Rectal smooth muscle tissue (tissue), 1 donor: Measurements from ENCODE around the gene CUBN.

Experiments used
- H3K27ac ChIP-seq: one replicate; pipeline ENCODE4 v1.7.0; 2013; ENCODE audit warnings: low read depth, low read length, inconsistent platforms
- H3K27me3 ChIP-seq: one replicate; pipeline ENCODE4 v1.7.0; 2013; ENCODE audit warnings: low read length; ENCODE audit not compliant: control insufficient read depth, insufficient read depth
- H3K36me3 ChIP-seq: one replicate; pipeline ENCODE4 v1.7.0; 2013; ENCODE audit warnings: low read length; ENCODE audit not compliant: control insufficient read depth, insufficient read depth
- H3K4me1 ChIP-seq: one replicate; pipeline ENCODE4 v1.7.0; 2013; ENCODE audit warnings: low read length; ENCODE audit not compliant: control insufficient read depth, insufficient read depth
- H3K4me3 ChIP-seq: one replicate; pipeline ENCODE4 v1.7.0; 2013; ENCODE audit warnings: low read length
- H3K9ac ChIP-seq: one replicate; pipeline ENCODE4 v1.7.0; 2013; ENCODE audit warnings: low read length

CUBN gene

DNA sequence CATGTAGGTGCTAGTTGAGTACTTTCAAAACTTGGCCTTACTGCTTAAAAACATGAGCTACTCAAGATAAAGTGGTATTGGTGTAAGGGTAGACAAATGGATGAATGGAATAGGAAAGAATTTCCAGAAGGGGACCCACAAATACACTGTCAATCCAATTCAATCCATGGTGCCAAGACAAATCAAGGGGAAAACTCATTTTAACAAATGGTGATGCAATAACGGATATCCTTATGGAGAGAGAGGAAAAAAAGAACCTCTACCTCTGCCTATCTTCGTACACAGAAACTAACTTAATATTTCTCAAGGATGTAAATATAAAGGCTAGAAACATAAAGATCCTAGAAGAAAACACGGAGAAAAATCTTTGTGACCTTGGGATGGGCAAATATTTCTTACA lies 188.5 kb downstream of the CUBN start:
- H3K4me1 ChIP-seq, result no peaks in the 10 kb centered on the region
- H3K9ac ChIP-seq, result no peak overlapping the region

DNA sequence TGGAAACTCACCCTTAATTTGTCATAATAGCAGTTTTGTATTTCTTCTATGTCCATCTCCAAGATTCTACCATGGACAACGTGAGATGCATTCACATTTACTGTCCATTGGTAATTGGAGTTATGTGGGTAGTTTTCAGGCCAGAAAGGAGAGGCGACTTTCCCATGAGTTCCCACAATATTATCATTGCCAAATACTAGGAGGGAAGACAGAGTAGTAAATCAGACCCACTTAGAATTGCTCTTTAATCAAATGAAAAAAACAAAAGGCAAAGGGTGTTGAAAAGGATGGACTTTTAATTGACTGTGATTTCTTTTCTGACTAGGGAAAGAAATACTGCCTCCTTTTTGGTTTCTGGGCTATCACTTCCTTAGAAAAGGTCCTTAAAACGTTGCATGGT lies 190.7 kb downstream of the CUBN start:
- no peak overlapping the region for H3K4me3 ChIP-seq
- no peak overlapping the region for H3K27ac ChIP-seq
- H3K27me3 ChIP-seq, result no peaks in the 10 kb centered on the region
- H3K36me3 ChIP-seq, result no peaks in the 10 kb centered on the region
- H3K4me1 ChIP-seq, result peaks cover 3% of the 10 kb centered on the region
- H3K9ac ChIP-seq, result no peak overlapping the region

More for the DNA sequence above, 188.5 kb downstream of the CUBN start:
- Histone ChIP-seq H3K27me3 (no peaks in the 10 kb centered on the region), H3K4me3 (no peak overlapping the region), H3K36me3 (no peaks in the 10 kb centered on the region), H3K27ac (no peak overlapping the region)

DNA sequence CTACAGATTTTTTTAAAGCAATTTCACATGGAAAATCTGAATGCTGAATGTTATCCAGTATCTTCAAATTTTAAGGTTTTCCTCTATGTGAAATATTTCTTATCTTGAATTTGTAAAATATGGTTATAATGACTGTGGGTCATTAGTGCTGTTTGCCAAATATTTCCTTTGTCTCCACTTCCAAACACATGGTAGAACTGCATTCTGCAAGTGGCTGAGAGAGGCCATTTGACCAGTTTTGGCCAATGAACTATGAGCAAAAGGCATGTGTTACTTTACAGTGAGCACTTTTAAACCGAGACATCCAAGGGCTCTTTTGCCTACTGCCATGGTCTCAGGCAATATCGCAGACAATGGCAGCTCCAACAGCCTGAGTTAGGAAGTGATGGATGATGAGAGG lies 195.2 kb downstream of the CUBN start:
- Histone ChIP-seq H3K27me3 (no peaks in the 10 kb centered on the region), H3K4me3 (no peak overlapping the region), H3K9ac (no peak overlapping the region), H3K4me1 (peaks cover 3% of the 10 kb centered on the region), H3K27ac (no peak overlapping the region), H3K36me3 (no peaks in the 10 kb centered on the region)

DNA sequence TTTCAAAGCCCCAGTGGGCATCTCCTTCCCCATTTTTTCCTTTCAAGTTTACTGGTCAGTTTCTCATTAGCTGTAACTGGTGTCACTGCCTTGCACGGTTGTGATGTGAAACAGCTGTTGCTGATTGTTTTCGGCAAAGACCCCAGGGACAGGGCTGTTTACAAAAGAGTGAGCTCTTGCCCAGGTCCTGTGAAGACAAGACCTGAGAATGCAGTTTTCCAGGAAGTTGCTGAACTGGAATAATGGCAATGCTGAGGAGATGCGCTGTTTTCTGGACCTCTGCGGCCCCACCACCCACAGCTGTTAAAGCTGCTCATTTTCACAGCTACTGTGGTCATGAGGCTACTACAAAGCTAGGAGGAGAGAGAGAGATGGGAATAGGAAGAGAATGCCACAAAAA lies 195.8 kb downstream of the CUBN start:
- Histone ChIP-seq H3K36me3 (no peaks in the 10 kb centered on the region), H3K4me3 (no peak overlapping the region), H3K9ac (no peak overlapping the region), H3K27me3 (no peaks in the 10 kb centered on the region), H3K4me1 (peaks cover 3% of the 10 kb centered on the region), H3K27ac (no peak overlapping the region)

DNA sequence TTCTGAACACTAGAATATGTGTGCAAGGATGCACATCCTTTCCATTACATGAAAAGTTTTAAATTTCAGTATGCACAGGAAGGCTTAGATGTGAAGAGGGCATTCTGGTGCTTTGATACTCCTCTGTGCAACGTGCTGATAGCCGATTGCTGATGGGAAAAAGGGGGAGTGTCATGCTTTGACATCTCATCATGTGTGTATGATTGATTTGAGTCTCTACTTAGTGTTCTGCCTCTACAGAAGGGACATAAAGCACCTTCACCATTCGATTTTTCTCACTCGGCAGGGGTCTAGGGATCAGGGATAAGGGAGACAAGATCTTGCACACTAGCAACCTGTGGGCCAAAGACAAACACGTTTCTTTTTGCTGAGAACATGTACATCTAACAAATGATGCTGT lies 197.7 kb downstream of the CUBN start:
- Histone ChIP-seq H3K9ac (no peak overlapping the region), H3K36me3 (no peaks in the 10 kb centered on the region), H3K27me3 (no peaks in the 10 kb centered on the region), H3K27ac (no peak overlapping the region), H3K4me1 (peaks cover 3% of the 10 kb centered on the region), H3K4me3 (no peak overlapping the region)

DNA sequence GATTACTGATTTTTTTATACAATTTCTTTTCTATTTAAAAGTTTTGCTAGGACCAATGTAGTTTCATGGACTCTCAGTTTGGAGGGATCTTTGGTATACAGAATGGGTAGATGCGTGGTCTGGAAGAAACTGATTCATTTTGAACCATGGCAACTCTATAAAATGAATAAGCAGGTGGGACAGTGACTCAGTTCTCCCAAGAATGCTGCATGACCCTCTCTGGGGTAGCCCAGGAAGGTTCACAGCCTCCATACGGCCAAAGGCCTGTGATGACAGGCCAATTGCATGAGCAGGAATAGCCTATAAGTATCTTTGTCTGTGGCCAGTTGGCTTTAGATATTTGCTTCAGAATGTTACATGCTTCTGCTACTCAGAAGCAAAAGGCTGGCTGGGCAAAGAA lies 199.1 kb downstream of the CUBN start:
- Histone ChIP-seq H3K4me1 (peaks cover 3% of the 10 kb centered on the region), H3K27ac (no peak overlapping the region), H3K4me3 (no peak overlapping the region), H3K27me3 (no peaks in the 10 kb centered on the region), H3K9ac (no peak overlapping the region), H3K36me3 (no peaks in the 10 kb centered on the region)

DNA sequence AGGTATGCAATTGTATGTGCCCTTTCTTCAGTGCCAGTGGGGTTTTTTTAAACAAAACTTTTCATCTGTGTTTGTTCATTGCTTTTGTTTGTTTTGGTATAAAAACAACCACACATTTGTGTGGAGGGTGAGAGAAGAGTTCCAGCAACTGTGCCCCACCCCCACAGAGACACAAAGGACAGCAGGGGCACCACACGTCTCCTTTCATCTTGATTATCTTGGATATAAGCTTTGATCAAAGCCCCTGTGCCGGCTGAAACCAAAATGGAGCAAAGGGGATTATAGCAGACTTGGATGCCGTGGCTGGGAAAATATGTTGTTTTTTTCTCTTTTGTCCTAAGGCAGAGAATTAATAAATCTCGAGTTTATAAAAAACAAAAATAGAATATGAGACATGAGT lies 200.5 kb downstream of the CUBN start:
- Histone ChIP-seq H3K4me3 (no peak overlapping the region), H3K4me1 (no peaks in the 10 kb centered on the region), H3K36me3 (no peaks in the 10 kb centered on the region), H3K27me3 (no peaks in the 10 kb centered on the region), H3K27ac (no peak overlapping the region), H3K9ac (no peak overlapping the region)

DNA sequence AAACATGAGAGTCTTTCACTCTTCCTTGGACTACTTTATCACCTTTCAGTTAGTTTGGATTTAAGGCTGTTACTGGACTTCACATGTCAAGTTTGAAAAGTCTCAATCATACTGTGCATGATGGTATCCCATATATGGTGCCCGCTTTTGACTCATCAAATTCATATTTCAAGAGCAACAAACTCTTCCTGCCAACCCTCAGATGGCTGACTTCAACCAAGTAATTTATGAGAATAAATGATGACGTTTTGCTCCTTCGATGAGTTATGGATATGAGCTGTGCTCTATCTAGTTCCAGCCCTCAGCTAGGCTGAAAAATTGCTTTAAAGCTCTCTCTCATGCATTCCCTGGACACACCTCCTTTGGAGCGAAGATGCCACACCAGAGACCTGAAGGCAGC lies 202.1 kb downstream of the CUBN start:
- Histone ChIP-seq H3K36me3 (no peaks in the 10 kb centered on the region), H3K27ac (no peak overlapping the region), H3K27me3 (no peaks in the 10 kb centered on the region), H3K4me3 (no peak overlapping the region), H3K4me1 (no peaks in the 10 kb centered on the region), H3K9ac (no peak overlapping the region)

DNA sequence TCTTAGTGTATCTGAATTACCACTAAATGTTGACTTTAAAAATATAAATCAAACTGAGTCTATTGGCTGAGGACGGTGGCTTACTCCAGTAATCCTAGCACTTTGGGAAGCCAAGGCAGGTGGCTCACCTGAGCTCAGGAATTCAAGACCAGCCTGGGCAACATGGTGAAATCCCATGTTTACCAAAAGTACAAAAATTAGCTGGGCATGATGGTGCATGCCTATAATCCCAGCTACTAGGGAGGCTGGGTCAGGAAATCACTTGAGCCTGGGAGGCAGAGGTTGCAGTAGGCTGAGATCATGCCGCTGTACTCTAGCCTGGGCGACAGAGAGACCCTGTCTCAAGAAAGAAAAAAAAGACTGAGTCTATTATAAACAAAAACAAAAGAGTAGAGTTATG lies 205.9 kb downstream of the CUBN start:
- Histone ChIP-seq H3K9ac (no peak overlapping the region), H3K36me3 (no peaks in the 10 kb centered on the region), H3K4me1 (no peaks in the 10 kb centered on the region), H3K4me3 (no peak overlapping the region), H3K27ac (no peak overlapping the region), H3K27me3 (no peaks in the 10 kb centered on the region)

DNA sequence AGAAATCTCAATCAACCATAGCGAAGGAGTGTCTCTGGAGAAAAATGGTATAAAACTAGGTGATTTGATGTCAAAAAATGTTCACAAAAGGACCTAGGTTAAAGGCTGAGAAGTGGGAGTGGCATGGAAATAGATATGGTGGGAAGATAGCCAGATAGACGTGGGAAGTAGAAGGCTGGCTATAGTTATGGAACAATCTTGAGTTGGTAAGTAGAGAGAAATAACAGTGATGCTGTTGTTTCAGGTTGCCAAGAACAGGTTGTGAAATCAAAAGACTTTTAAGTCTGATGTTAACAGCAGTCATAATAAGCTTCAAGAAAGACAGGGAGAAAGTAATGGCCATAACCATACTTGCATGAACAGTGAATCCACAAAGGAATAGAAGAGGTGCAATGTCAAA lies 206.3 kb downstream of the CUBN start:
- no peak overlapping the region for H3K9ac ChIP-seq
- H3K4me3 ChIP-seq, result no peak overlapping the region
- H3K4me1 ChIP-seq, result no peaks in the 10 kb centered on the region
- no peaks in the 10 kb centered on the region for H3K27me3 ChIP-seq
- no peaks in the 10 kb centered on the region for H3K36me3 ChIP-seq
- no peak overlapping the region for H3K27ac ChIP-seq

DNA sequence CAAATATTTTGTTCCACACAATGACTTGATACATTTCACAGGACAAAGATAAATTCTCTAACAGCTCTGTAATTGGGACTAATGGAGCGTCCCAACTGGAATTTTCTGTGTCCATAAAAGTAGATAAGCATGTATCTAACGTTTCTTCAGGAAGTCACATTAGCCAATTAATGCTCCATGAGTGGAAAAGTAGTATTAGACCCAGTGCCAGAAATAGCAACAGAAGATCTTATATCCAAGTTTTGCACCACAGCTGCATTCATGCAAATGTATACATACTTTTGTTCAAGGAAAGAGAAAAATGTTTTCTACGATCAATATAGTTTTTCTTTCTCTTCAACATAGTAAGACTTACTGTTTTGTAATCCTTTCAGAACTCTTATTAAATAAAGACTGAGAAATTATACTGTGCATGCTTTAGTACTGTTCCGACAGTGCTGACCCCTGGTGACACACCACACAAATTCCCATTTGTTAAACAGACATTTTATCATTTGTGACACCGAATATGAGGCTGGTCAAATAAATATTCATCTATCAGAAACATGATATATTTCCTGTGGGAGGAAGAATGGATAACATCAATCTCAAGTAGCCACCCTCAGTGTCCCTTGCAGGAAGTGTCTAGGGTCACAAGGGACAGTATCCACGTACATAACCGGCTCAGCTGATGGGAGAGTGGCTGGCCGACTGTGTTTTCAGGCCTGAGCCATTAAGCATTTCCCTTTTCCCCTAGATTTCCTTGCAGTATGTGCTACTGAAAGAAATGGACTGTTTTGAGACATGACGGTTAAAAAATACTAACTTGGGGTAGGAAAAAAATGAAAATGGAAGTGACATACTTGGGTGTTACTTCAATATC lies 210.3 kb downstream of the CUBN start:
- H3K27me3 ChIP-seq, result no peaks in the 10 kb centered on the region
- no peak overlapping the region for H3K27ac ChIP-seq
- H3K36me3 ChIP-seq, result no peaks in the 10 kb centered on the region
- no peak overlapping the region for H3K4me3 ChIP-seq
- no peaks in the 10 kb centered on the region for H3K4me1 ChIP-seq
- no peak overlapping the region for H3K9ac ChIP-seq

DNA sequence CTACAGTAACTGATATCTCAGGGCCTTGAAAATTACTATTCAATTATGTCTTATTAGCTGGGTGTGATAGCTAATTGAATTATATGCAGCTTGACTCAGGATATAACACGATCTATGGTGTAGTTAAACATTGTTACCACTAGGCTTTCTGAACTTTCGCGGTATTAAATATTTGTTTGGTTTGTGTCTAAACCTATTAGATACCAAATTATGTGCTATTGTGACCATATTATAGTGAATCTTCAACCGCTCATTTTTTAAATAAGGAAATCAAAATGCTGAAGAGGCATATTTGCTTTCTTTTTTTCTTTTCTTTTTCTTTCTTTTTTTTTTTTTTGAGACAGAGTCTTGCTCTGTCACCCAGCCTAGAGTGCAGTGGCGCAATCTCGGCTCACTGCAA lies 213.1 kb downstream of the CUBN start:
- H3K4me1 ChIP-seq, result no peaks in the 10 kb centered on the region
- H3K36me3 ChIP-seq, result no peaks in the 10 kb centered on the region
- no peak overlapping the region for H3K4me3 ChIP-seq
- no peak overlapping the region for H3K27ac ChIP-seq
- no peak overlapping the region for H3K9ac ChIP-seq
- H3K27me3 ChIP-seq, result no peaks in the 10 kb centered on the region

DNA sequence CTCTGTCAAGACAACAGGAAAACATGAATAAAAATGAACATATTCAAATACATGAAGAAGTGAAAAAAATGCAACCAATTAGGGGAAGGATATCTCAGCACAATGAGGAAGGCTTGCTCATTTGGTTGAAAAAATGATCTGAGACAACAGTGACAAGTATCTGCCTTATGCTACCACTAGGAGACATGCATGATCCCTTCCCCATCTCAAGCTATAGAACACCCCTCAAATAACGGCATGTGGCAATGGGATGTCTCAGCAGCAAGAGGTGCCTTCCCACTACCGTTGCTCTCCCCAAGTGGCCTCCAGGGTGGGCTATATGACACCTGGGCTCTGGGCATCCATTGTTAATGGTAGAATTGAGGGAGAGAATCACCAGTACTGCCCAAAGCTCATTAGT lies 214.3 kb downstream of the CUBN start:
- H3K36me3 ChIP-seq, result no peaks in the 10 kb centered on the region
- H3K9ac ChIP-seq, result no peak overlapping the region
- H3K27ac ChIP-seq, result no peak overlapping the region
- no peaks in the 10 kb centered on the region for H3K27me3 ChIP-seq
- H3K4me3 ChIP-seq, result no peak overlapping the region
- H3K4me1 ChIP-seq, result no peaks in the 10 kb centered on the region
